Kidney epithelial cell (primary cell): Measurements from ENCODE around the gene CTIF. TPM values are rescaled to one million over a fixed set of nuclear protein-coding genes. Genes with fewer than 3 reads are reported as not detected.

Experiments
- DNase-seq: peaks from one replicate; pipeline ENCODE4 v3.0.0-alpha.2; 2010; ENCODE audit warnings: low read depth
- H3K27me3 ChIP-seq: 2 replicates; pipeline ENCODE4 v1.6.0; 2011; ENCODE audit warnings: low read length; ENCODE audit not compliant: control insufficient read depth, insufficient read depth
- H3K36me3 ChIP-seq: 2 replicates; pipeline ENCODE4 v1.5.1; 2011; ENCODE audit warnings: low read length; ENCODE audit not compliant: control insufficient read depth, insufficient read depth
- H3K4me3 ChIP-seq: 2 replicates; pipeline ENCODE4 v1.5.1; 2011; ENCODE audit warnings: low read depth, mild to moderate bottlenecking, control low read depth, low read length
- CTCF ChIP-seq: IDR thresholded peaks from 2 replicates; pipeline ENCODE4 v1.5.1; 2011; ENCODE audit warnings: mild to moderate bottlenecking, moderate library complexity, low read length, control low read depth, inconsistent platforms; ENCODE audit not compliant: insufficient read depth, poor library complexity, severe bottlenecking
- total RNA-seq: library from RNA; depleted of rRNA; stranded (reverse); fragments of >200 nt; gene quantifications from 2 replicates; pipeline ENCODE4 v1.2.3, GENCODE V29; 2015

Gene CTIF
- total RNA-seq, 1 donor from 2014 or later = 24.3 TPM

DNA sequence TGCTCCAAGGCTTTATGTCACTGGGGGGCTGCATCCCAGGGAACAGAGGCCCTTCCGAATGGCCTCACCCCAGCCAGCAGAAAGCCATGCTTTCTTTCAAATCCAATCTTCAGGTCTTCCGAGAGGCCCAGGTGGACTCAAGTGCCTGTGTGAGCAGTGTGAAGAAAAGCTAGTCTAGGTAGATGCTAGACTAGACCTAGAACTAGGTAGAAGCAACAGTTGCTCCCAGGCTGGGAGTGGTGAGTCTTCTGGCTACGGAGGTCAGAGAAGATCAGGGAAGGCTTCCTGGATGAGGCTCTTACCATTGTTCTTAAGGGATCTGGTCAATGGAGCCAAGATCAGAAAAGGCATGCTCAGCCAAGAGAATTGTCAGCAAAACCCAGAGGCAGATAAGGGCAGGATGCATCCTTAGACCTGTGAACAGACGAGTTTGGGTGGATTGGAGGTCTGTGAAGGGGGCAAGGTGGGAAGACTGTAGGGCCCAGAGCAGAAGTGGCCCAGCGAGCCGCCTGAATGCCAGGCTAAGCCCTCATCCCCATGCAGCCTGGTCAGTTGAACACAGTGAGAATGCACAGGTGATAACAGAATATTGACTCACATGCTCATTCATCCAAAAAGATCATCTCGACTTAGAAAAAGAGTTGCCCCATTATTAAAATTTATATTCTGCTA is 301.1 kb downstream of the CTIF start:
- TF ChIP-seq CTCF = no peak
- no peaks in the 10 kb centered on the region for H3K36me3 ChIP-seq
- no peak for DNase-seq
- H3K4me3 ChIP-seq = no peak overlapping the region
- H3K27me3 ChIP-seq = no peaks in the 10 kb centered on the region

DNA sequence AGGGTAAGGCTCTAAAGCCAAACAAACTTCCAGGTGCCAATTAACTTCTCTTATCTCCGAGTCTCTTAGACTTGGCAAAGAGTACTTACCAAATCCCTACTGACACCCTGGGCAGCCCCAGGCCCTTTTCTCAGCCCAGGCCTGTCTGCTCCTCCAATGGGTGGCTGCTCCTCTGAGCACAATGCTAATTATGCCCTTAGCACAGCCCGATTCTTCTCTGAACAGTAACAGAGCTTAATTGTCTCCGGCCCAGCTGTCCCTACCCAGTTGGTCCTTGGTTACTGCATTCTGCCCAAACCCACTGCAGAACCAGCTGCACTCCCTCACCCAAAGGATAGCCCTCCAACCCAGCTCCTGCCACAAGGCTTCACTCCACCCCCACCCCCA is 301.7 kb downstream of the CTIF start:
- DNase-seq = no peak
- Histone ChIP-seq H3K36me3 (no peaks in the 10 kb centered on the region), H3K27me3 (no peaks in the 10 kb centered on the region), H3K4me3 (no peak overlapping the region)
- TF ChIP-seq CTCF = no peak

- no peak for TF ChIP-seq CTCF
- Histone ChIP-seq H3K4me3 (no peak overlapping the region), H3K27me3 (no peaks in the 10 kb centered on the region), H3K36me3 (no peaks in the 10 kb centered on the region)
- no peak for DNase-seq
Observed at GRCh38 chr18:48841381-48842258, 302.8 kb downstream of the CTIF start.

DNA sequence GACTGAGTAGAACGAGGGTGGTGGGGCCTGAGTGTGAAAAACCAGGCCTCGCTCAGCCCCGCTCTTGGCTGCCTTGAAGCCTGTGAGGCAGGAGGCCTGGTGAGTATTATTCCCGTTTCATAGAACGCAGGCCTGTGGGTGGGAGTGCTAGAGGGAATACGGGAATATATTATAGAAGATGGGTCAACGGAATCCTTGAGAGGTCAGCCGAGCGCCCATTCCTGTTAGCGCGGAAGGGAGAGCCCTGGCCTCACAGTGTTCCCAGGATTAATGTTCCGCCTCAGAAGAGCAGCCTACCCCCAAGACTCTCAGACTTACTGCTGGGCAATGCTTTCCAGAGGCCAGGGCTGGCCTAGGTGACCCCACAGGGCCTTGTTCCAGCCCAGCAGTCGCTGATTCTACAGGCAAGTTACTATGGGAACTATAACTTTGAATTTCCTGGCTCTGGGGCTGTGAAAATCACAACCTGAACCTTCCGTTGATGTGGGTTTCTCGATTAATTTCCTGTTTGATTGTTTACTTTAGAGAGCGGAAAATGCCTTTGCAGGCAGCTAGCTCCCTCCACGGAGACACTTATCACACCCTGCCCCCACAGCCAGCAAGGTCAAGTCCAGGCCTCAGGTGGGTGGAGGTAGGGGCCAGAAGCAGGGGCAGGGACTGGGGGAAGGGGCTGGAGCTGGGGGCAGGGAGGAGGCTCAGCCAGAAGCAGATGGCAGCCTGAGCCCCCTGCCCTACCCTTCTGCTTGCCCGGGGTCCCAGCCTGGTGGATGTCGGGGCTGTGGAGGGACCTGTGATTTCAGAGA is 303.6 kb downstream of the CTIF start:
- peak; percentile 68 for DNase-seq

DNA sequence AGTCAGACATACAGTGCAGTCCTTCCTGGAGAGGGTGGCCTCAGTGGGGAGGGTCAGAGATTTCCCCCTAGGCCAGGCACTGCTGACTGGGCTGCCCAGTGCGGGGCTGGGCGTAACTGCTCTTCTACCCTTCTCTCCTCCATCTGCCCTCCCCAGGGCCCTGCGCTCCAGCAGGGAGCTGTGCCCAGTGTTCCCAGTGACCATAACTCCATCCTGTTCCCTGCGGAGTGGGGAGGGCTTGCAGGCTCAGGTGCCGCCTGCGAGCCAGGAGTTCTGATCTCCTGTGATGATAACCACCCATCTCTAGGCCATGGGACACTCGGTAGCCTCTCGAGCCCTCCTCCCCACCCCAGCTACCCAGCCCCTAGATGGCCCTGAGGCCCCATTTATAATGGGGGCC is 304.3 kb downstream of the CTIF start:
- TF ChIP-seq CTCF = no peak
- no peak for DNase-seq
- H3K36me3 ChIP-seq = no peaks in the 10 kb centered on the region
- no peak overlapping the region for H3K4me3 ChIP-seq
- H3K27me3 ChIP-seq = no peaks in the 10 kb centered on the region

More for the DNA sequence above, 303.6 kb downstream of the CTIF start:
- Histone ChIP-seq H3K36me3 (no peaks in the 10 kb centered on the region), H3K27me3 (no peaks in the 10 kb centered on the region), H3K4me3 (no peak overlapping the region)
- no peak for TF ChIP-seq CTCF
